H1 (cell line): Measurements from ENCODE around the gene OSBPL6. TPM values are rescaled to one million over a fixed set of nuclear protein-coding genes. Genes with fewer than 3 reads are reported as not detected.

Source experiments
- SIN3A ChIP-seq, 2 experiments: IDR thresholded peaks in 1 of 2; conservative IDR thresholded peaks in 1 of 2; 2 replicates each; pipeline ENCODE4 v1.6.1; 2011 to 2012; ENCODE audit warnings: low read length in 2 of 2, improper control_type of control experiment in 1 of 2, low read depth in 1 of 2, mild to moderate bottlenecking in 1 of 2
- polyA plus RNA-seq, 7 experiments: library from polyadenylated mRNA; depleted of rRNA in 3 of 7; stranded (reverse) in 5 of 7; unstranded in 2 of 7; fragments of >200 nt in 5 of 7; fragments of 200-250 nt in 2 of 7; gene quantifications; 1 replicate in 5 of 7; 2 replicates in 1 of 7; 4 replicates in 1 of 7; pipeline versions ENCODE4 v1.2.1 to v1.2.3, GENCODE V29; 2011 to 2013; ENCODE audit warnings: missing spikeins in 2 of 7, mixed read lengths in 2 of 7
- total RNA-seq: library from RNA; stranded (reverse); fragmentation: NEBNext Ultra II Directional; extraction: Animal tissue kit (Norgen Biotek cat#: 25700); gene quantifications from 2 replicates; pipeline ENCODE4 v1.2.1, GENCODE V29; 2021
- TF ChIP-seq, protein P1 (sequence below): IDR thresholded peaks from 2 replicates; pipeline ENCODE4 v1.6.1; 2012; ENCODE audit warnings: inconsistent platforms

Gene OSBPL6
- total and polyA plus RNA-seq, 2 of the 8 experiments (the other 6 are each of a cell fraction or from before 2014, with no cell fraction given): 1.7 to 5.6 TPM

DNA sequence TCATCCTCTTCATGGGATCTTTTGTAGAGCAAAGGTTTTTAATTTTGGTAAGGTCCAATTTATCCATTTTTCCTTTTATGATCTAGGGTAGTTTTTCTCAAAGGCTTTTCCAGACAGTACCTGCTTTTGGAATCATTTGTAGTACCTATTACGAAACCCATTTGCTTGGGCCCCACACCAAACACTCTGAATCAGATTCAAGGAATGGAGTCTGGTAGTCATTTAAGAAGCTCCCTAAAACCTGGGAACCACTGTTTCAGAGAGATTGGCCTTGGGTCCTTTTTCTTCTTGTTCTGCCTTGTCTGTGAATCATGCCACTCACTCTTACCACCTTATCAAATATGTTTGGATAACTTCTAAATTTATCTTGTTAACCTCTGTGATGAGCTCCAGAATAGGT, 40.3 kb downstream of the OSBPL6 start (continued):
- no peak for TF ChIP-seq SIN3A (conservative IDR thresholded peaks at IDR 0.05 in 1 of 2, IDR thresholded peaks at IDR 0.05 in 1 of 2; ENCODE audit: low read depth in 1 of 2, low read length in 2 of 2)
- TF ChIP-seq, protein P1, sequence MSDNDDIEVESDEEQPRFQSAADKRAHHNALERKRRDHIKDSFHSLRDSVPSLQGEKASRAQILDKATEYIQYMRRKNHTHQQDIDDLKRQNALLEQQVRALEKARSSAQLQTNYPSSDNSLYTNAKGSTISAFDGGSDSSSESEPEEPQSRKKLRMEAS: no peak
